Liver (tissue), 9 donors: Measurements from ENCODE around the gene TAS2R41. TPM values are rescaled to one million over a fixed set of nuclear protein-coding genes. Genes with fewer than 3 reads are reported as not detected.

Source experiments
- DNase-seq: peaks from one replicate; pipeline ENCODE4 v3.0.0-alpha.2; 2017; ENCODE audit warnings: low spot score
- H3K27ac ChIP-seq, 2 donors: one replicate each; pipeline ENCODE4 v1.7.0; 2013; ENCODE audit warnings: inconsistent platforms in 2 of 2, low read length in 2 of 2, control low read depth in 1 of 2, low read depth in 1 of 2, mild to moderate bottlenecking in 1 of 2
- H3K27me3 ChIP-seq, 4 donors: one replicate each; pipeline versions ENCODE4 v1.6.1 to v1.7.0; 2013; ENCODE audit warnings: low read length in 3 of 4, inconsistent platforms in 1 of 4, mild to moderate bottlenecking in 1 of 4, moderate library complexity in 1 of 4; ENCODE audit not compliant: control insufficient read depth in 4 of 4, insufficient read depth in 4 of 4
- H3K36me3 ChIP-seq, 4 donors: one replicate each; pipeline versions ENCODE4 v1.6.1 to v1.7.0; 2013; ENCODE audit warnings: low read length in 3 of 4, mild to moderate bottlenecking in 3 of 4, low read depth in 1 of 4, moderate library complexity in 1 of 4; ENCODE audit not compliant: control insufficient read depth in 4 of 4, insufficient read depth in 3 of 4
- H3K4me1 ChIP-seq, 4 donors: one replicate each; pipeline versions ENCODE4 v1.6.1 to v1.7.0; 2013; ENCODE audit warnings: low read length in 3 of 4, mild to moderate bottlenecking in 3 of 4, moderate library complexity in 1 of 4; ENCODE audit not compliant: control insufficient read depth in 4 of 4, insufficient read depth in 4 of 4
- H3K4me3 ChIP-seq, 3 donors: one replicate each; pipeline versions ENCODE4 v1.6.1 to v1.7.0; 2013; ENCODE audit warnings: low read length in 3 of 3, control low read depth in 1 of 3, low read depth in 1 of 3, mild to moderate bottlenecking in 1 of 3
- H3K9ac ChIP-seq, 2 donors: one replicate each; pipeline ENCODE4 v1.7.0; 2013; ENCODE audit warnings: low read length in 2 of 2, mild to moderate bottlenecking in 2 of 2, moderate library complexity in 2 of 2, control low read depth in 1 of 2, low read depth in 1 of 2
- H3K9me3 ChIP-seq, 4 donors: one replicate each; pipeline versions ENCODE4 v1.6.1 to v1.7.0; 2013; ENCODE audit warnings: low read length in 3 of 4; ENCODE audit not compliant: control insufficient read depth in 4 of 4
- ATF3 ChIP-seq: IDR thresholded peaks from 2 replicates; pipeline ENCODE4 v1.6.1; 2016; ENCODE audit warnings: antibody characterized with exemption
- EGR1 ChIP-seq, 2 donors: IDR thresholded peaks; 2 replicates each; pipeline ENCODE4 v1.6.1; 2016 to 2018; ENCODE audit warnings: antibody characterized with exemption in 2 of 2, low read depth in 2 of 2
- FOXA2 ChIP-seq: IDR thresholded peaks from 2 replicates; pipeline ENCODE4 v1.6.1; 2016; ENCODE audit warnings: antibody characterized with exemption
- GABPA ChIP-seq, 2 donors: IDR thresholded peaks in 1 of 2; conservative IDR thresholded peaks in 1 of 2; 2 replicates each; pipeline ENCODE4 v1.6.1; 2016; ENCODE audit warnings: antibody characterized with exemption in 2 of 2, mild to moderate bottlenecking in 1 of 2, moderate library complexity in 1 of 2
- HNF4A ChIP-seq, 2 donors: conservative IDR thresholded peaks; 2 replicates each; pipeline ENCODE4 v1.6.1; 2016; ENCODE audit warnings: antibody characterized with exemption in 2 of 2, mild to moderate bottlenecking in 2 of 2
- HNF4G ChIP-seq: IDR thresholded peaks from 2 replicates; pipeline ENCODE4 v1.6.1; 2016; ENCODE audit warnings: antibody characterized with exemption
- JUND ChIP-seq, 2 donors: IDR thresholded peaks; 2 replicates each; pipeline ENCODE4 v1.6.1; 2016; ENCODE audit warnings: antibody characterized with exemption in 2 of 2
- NR2F2 ChIP-seq: IDR thresholded peaks from 2 replicates; pipeline ENCODE4 v1.6.1; 2016; ENCODE audit warnings: antibody characterized with exemption
- RAD21 ChIP-seq, 2 donors: IDR thresholded peaks; 2 replicates each; pipeline ENCODE4 v1.6.1; 2016; ENCODE audit warnings: antibody characterized with exemption in 2 of 2, mild to moderate bottlenecking in 2 of 2
- RXRA ChIP-seq, 2 donors: IDR thresholded peaks; 2 replicates each; pipeline ENCODE4 v1.6.1; 2017 to 2018; ENCODE audit warnings: antibody characterized with exemption in 2 of 2, mild to moderate bottlenecking in 1 of 2
- SP1 ChIP-seq: IDR thresholded peaks from 2 replicates; pipeline ENCODE4 v1.6.1; 2018; ENCODE audit warnings: antibody characterized with exemption, mild to moderate bottlenecking
- TAF1 ChIP-seq: conservative IDR thresholded peaks from 2 replicates; pipeline ENCODE4 v1.6.1; 2016; ENCODE audit warnings: antibody characterized with exemption, mild to moderate bottlenecking
- YY1 ChIP-seq: IDR thresholded peaks from 2 replicates; pipeline ENCODE4 v1.6.1; 2016; ENCODE audit warnings: antibody characterized with exemption, mild to moderate bottlenecking
- ZBTB33 ChIP-seq: IDR thresholded peaks from 2 replicates; pipeline ENCODE4 v1.6.1; 2016; ENCODE audit warnings: antibody characterized with exemption
- WGBS: extraction: QIAGEN DNeasy Blood & Tissue Kit; methylation state at CpG from one replicate; pipeline ENCODE4 v1.1.7; 2013; 5-methylcytosine and 5-hydroxymethylcytosine counted together
- polyA plus RNA-seq, 2 donors: library from polyadenylated mRNA; stranded (reverse) in 1 of 2; unstranded in 1 of 2; fragments of 200-250 nt in 1 of 2; fragments of >200 nt in 1 of 2; fragmentation: Nextera tagmentation in 1 of 2; extraction: Ambion mirVana in 1 of 2; gene quantifications; one replicate each; pipeline versions ENCODE4 v1.2.1 to v1.2.3, GENCODE V29; 2013 to 2015
- total RNA-seq, 2 donors: library from RNA; depleted of rRNA; stranded (reverse); fragments of >200 nt; gene quantifications; one replicate each; pipeline ENCODE4 v1.2.3, GENCODE V29; 2014
- TF ChIP-seq, protein P1 (sequence below): fragments of 150-350 bp; IDR thresholded peaks from 2 replicates; pipeline ENCODE4 v1.5.1; 2017; ENCODE audit warnings: improper control_type of control experiment, low read depth, low read length; ENCODE audit not compliant: missing input control
- TF ChIP-seq, protein P2 (sequence below): IDR thresholded peaks from 2 replicates; pipeline ENCODE4 v1.6.1; 2016; ENCODE audit warnings: antibody characterized with exemption
- donor health status: healthy.
- donor health status: healthy.
- donor health status: healthy.
- donor health status: healthy.
- donor health status: healthy.

TAS2R41 gene
- total and polyA plus RNA-seq, 4 donors = 0.25 TPM; not detected in 3

DNA sequence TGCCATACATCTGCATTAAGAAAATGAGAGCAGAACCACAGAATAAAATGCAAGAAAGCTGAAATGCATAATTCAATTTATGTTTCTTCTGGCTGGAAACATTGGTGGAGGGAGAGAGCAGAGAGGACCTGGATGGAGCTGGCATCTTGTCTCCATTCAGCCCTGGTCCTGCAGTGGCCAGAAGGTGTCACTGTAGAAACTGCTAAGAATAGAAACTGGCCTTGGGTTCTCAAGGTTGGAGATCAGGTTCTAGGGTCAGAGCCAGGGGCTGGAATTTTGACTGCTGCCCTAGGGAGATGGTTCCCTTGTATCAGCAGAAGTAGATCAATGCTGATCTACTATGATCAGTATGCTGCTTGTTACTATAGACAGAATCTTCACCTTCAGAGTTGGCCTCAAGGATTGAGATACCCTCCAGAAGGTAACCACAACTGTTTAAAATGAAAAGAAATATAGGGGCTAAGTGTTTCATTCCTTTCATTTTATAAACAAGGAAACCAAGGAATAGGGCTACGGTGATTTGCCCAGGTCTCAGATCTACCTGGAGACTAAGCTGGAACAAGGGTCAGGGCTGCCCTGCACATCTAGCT, 13.1 kb downstream of the TAS2R41 start:
- WGBS = 94% methylated on average over 1 of the region's 1 CpG
- DNase-seq = no peak
- TF ChIP-seq NR2F2 (peak; percentile 20), TAF1 (no peak), JUND (IDR thresholded peaks at IDR 0.05) (no peak), HNF4A (conservative IDR thresholded peaks at IDR 0.05) (peak in 1 of 2 donors; percentile 22), FOXA2 (no peak), ZBTB33 (no peak), SP1 (no peak), ATF3 (no peak), RXRA (IDR thresholded peaks at IDR 0.05) (no peak), YY1 (no peak), RAD21 (IDR thresholded peaks at IDR 0.05) (peak; percentile 75 to 76), HNF4G (no peak), GABPA (IDR thresholded peaks at IDR 0.05 in 1 of 2, conservative IDR thresholded peaks at IDR 0.05 in 1 of 2) (no peak), EGR1 (IDR thresholded peaks at IDR 0.05; ENCODE audit: low read depth in 2 of 2) (no peak)
- TF ChIP-seq, protein P1, sequence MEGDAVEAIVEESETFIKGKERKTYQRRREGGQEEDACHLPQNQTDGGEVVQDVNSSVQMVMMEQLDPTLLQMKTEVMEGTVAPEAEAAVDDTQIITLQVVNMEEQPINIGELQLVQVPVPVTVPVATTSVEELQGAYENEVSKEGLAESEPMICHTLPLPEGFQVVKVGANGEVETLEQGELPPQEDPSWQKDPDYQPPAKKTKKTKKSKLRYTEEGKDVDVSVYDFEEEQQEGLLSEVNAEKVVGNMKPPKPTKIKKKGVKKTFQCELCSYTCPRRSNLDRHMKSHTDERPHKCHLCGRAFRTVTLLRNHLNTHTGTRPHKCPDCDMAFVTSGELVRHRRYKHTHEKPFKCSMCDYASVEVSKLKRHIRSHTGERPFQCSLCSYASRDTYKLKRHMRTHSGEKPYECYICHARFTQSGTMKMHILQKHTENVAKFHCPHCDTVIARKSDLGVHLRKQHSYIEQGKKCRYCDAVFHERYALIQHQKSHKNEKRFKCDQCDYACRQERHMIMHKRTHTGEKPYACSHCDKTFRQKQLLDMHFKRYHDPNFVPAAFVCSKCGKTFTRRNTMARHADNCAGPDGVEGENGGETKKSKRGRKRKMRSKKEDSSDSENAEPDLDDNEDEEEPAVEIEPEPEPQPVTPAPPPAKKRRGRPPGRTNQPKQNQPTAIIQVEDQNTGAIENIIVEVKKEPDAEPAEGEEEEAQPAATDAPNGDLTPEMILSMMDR = peak; percentile 50
- TF ChIP-seq, protein P2, sequence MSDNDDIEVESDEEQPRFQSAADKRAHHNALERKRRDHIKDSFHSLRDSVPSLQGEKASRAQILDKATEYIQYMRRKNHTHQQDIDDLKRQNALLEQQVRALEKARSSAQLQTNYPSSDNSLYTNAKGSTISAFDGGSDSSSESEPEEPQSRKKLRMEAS = no peak

DNA sequence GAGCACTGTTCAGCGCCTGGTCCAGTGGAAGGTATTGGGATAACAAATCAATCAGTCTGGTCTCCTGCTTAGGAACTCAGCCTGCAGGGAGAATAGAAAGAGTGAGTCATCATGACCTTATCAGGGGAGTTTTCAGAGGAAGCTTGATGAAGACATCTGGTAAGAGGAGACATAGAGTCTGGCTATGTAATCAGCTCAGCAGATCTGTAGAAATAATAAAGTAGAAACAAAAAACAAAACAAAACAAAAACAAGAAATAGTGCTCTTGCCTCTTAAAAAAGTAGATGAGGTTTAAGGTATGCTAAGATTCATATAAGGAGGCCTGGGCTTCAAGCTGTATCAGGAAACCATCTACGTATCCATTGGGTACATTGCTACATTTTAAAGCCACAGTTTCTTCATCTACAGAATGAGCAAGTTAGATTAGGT, 14.4 kb downstream of the TAS2R41 start:
- Histone ChIP-seq H3K4me3 (no peak overlapping the region), H3K9me3 (no peaks in the 10 kb centered on the region), H3K9ac (no peak overlapping the region), H3K36me3 (no peaks in the 10 kb centered on the region), H3K27me3 (no peaks in the 10 kb centered on the region), H3K4me1 (peaks cover 0 to 12% (median 8%) of the 10 kb centered on the region in 4 donors), H3K27ac (no peak overlapping the region)
- peak in 1 of 2 donors; percentile 56 for TF ChIP-seq JUND (IDR thresholded peaks at IDR 0.05)
- no peak for TF ChIP-seq HNF4G
- DNase-seq = no peak
- 86% methylated on average over 2 of the region's 2 CpGs for WGBS

More for the DNA sequence above, 13.1 kb downstream of the TAS2R41 start:
- H3K27me3 ChIP-seq = no peaks in the 10 kb centered on the region
- no peak overlapping the region for H3K9ac ChIP-seq
- H3K4me1 ChIP-seq = peaks cover 3 to 16% (median 8%) of the 10 kb centered on the region in 4 donors
- no peak overlapping the region for H3K4me3 ChIP-seq
- H3K9me3 ChIP-seq = no peaks in the 10 kb centered on the region
- no peaks in the 10 kb centered on the region for H3K36me3 ChIP-seq
- H3K27ac ChIP-seq = no peak overlapping the region
